Stimulated activated CD4-positive, alpha-beta T cell treated with anti-CD3 and anti-CD28 coated beads, Interleukin-1b, Interleukin-23, amount 100 ng/mL, for 4 hours (primary cell): ENCODE results near the gene ZNF800.
"Not testable (repeated sequence)": the region's sequence is repeated elsewhere in the genome, so short reads cannot be mapped to it uniquely, and the experiment has no call there.

Source experiments
- DNase-seq, 2 donors: peaks; one replicate each; pipeline ENCODE4 v3.0.0-alpha.2; 2020; ENCODE audit warnings: low read depth in 2 of 2

The ZNF800 gene, protein sequence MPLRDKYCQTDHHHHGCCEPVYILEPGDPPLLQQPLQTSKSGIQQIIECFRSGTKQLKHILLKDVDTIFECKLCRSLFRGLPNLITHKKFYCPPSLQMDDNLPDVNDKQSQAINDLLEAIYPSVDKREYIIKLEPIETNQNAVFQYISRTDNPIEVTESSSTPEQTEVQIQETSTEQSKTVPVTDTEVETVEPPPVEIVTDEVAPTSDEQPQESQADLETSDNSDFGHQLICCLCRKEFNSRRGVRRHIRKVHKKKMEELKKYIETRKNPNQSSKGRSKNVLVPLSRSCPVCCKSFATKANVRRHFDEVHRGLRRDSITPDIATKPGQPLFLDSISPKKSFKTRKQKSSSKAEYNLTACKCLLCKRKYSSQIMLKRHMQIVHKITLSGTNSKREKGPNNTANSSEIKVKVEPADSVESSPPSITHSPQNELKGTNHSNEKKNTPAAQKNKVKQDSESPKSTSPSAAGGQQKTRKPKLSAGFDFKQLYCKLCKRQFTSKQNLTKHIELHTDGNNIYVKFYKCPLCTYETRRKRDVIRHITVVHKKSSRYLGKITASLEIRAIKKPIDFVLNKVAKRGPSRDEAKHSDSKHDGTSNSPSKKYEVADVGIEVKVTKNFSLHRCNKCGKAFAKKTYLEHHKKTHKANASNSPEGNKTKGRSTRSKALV

DNA sequence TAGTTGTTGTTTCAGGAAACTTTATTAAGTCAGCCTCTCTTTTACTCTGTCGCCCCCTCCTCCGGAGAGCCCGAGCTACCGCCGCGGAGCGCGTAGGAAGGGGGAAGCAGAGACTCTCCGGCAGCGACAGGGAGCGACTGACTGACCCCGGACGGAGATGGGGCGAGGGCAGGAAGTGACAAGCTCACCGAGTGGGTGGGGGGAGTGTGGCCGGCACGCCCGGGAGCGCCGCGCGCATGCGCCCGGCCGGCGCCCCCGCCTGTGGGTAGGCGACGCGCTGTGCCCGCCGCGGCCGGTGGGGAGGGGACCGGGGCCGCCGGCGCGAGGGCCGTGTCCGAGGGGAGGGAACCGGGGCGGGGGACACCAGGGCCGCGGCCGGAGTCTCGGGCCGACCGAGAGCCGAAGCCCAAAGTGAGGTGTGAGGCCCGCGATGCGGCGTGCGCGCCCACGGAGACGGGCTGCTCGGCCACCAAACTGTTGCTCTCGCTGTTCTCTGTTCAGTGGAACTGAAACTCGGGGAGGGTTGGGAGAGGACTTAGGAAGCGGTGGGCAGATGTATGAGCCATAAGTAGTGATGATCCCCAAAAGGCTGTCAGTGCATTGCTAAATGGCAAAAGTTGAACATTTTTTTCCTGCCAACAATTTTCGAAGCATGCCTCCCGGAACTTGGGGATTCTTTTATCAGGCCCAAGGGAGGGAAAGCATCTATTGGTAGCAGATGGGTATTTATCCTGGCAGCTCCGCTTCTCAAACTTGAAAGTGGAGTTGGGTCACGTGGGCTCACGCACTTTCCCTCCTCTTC lies at the start of gene ZNF800:
TSS of gene ZNF800 (minus strand) at position 143 of the 802 bp plus-strand sequence. CDS start 1,151 bp downstream, outside the sequence.
- DNase-seq, result peak; percentile 78 to 81

DNA sequence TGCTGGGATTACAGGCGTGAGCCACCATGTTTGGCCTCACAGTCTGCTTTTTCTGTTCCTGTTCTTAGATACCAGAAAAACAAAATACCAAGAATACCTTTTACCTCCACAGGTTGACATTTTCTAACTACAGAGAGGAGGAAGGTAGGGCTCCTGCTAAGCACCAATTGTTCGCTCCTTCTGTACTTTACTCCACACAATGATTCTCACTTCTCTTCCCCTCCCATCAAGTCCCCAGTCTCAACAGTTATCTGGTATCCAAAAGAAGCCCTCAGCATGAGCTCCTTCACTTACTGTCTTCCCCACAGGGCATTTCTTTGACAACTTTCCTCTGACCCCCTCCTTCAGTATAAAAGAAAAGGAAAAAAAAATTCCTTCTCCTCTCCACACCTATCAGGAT lies 47.7 kb upstream of the ZNF800 start:
- no peak for DNase-seq

DNA sequence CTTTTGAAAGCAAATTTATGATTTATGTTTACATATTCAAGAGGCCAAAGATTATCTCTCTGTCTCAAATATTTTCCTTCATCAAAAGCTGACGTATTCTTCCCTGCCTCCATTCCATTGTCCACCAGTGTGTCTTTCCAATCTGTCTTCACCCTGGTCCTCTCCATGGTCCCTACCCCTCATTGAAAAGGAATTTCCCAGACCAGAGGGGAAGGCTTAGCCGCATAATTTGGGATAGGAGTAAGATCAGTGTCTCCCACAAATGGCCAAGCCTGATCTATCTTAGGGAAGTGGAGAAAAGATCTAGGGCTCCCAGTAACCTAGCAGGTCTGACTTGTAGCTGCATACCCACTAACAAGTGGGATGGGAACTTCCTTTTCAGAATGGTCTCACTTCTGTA lies 46.3 kb upstream of the ZNF800 start:
- DNase-seq, result no peak

DNA sequence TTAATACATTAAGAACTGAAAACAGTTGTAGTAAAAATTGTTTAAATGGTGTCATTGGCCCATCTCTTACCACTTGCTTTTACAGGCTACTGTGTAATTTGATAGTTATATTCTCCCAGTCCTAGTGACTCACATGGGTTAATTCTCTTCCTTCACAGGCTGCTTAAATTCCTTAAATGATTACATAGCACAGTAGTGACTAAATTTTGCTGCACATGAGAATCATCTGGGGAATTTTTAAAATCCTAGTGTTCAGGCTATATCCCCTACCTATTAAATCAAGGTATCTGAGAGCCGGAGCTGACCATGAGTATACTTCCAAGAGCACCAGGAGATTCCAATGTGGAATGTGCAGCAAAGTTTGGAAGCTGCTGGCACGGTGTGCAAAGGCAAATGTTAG lies 45.3 kb upstream of the ZNF800 start:
- DNase-seq, result no peak

DNA sequence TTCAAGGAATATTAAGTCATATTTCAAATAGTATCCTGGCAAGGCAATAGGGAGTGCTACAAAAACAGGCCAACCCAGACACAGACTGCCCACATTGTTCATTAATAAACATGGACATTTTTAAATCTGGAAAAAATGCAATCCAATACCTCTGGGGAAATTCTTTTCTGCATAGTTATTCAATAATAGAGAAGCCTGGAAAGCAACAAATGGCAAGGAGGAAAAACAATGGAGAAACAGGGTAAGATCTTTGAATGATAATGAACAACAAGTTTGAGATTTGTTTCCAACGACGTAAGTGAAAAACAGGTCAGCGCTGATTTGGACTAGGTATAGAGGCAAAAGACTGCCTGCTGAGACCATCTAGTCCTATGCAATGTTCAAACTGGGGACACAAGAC lies 44.7 kb upstream of the ZNF800 start:
- DNase-seq, result no peak

DNA sequence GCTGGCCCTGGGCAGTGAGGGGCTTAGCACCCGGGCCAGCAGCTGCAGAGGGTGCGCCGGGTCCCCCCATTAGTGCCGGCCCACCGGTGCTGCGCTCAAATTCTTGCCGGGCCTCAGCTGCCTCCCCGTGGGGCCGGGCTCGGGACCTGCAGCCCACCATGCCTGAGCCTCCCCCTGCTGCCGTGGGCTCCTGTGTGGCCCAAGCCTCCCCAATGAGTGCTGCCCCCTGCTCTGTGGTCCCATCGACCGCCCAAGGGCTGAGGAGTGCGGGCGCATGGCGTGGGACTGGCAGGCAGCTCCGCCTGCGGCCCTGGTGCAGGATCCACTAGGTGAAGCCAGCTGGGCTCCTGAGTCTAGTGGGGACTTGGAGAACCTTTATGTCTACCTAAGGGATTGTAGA lies 36.8 kb upstream of the ZNF800 start:
- DNase-seq, result not testable (repeated sequence)

DNA sequence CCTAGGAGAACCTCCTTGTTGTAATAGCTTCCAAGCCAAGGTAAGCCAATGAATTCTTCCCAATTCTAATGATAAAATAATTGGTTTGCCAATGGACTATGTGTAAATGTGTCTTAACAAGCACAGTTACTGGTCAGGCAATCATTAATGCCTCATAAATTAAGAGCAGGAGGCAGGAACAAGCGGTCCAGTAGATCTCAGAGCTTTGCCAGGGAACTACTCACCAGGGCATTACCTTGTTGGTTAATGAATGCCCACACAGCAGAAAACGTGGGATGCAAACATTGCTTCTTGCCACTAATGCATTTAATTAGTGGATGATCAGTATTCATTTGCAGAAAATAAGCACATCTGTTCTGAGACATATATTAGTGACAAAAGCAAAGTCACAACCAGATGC lies 26.7 kb upstream of the ZNF800 start:
- no peak for DNase-seq

DNA sequence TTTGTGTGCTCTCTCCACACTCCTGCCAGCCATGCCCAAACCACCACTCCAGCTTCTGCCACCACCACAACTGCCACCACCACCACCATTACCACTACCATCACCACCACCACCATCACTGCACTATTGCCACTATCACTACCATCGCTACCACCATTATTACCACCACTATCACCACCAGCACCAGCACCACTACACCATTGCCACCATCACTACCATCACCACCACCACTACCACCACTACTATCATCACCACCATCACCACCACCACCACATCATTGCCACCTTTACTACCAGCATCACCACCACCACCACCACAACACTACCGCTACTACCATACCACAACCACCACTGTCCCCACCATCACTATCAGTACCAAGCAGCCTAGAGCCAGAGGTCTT lies 26.0 kb upstream of the ZNF800 start:
- DNase-seq, result no peak

DNA sequence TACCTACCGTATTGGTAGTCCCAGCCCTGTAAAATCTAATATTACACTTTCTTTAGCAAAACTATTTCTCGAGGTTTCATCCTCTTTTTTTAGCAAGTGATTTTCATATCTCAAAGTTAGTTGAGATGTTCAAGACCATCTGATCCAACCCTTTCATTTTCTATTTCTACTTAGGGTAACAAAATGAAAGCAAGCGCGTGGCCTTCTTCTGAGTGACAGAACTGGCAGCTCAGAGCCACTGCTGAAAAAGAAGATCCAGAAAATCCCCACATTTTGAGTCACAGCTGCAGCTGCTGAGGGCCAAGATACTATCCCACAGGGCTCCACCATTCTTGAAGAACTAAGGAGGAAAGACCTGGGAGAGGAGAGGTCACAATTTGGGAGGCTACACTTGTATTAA lies 24.8 kb upstream of the ZNF800 start:
- no peak for DNase-seq

DNA sequence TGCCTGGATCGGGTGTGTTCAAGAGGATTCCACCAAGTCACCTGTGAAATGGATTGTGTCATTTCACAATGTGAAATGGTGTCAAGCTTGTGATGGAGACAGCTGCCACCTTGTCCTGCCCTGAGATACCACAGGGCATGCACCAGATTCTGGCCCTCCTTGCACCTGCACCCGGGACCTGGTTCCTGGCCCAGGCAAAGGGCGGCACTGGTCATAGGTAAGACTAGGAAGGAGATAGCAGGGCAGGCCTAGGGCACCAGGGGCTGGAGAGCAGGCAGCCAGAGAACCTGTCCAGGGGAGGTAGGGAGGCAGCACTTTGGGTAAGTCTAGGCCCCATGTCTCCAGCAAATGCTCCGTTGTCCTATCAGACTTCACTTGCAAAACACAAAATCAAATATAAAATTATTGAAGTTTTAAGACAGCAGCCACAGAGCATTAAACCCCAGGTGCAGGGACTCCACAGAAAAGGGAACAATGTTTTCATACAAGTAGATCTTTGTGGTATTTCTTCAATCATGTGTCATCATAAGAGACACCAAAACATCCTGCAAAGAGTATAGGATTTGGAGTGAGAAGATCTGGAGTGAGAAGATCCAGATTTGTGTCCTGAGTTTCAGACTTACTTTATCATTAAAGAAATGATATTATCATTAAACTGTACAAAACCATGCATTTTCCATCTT lies 22.7 kb upstream of the ZNF800 start:
- no peak for DNase-seq

DNA sequence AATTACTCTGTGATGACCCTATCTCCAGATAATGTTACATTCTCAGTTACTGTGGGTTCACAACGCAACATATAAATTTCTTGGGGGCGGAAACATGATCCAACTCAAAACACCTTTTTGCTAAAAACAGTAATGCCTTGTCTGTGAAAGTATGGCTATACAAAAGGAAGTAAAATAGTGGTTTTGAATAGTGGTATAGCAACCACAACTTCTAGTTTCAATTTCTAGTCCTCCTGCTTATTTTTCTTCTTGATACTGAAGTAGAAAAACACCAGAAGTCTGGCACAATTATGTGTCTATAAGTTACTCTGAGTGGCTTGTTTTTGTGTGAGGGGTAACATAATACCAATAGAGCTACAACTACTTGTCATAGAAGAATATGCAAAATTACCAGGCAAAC lies 21.5 kb upstream of the ZNF800 start:
- no peak for DNase-seq

DNA sequence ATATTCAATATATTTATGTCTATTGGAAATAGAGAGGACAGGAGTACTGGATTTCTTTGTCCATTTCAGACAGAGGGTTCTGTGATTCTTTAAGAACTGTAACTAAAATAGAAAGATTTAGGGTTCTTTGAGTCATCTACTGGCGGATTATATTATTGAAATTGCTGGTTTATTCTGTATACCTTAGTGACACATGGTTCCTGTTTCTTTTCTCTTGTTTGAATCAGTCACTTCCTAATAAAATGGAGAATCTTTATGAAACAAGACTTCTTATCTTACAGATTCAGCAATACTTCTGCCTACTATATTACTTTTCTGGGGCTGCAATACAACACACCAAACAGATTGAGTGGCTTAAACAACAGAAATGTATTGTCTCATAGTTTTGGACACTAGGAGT lies 20.8 kb upstream of the ZNF800 start:
- DNase-seq, result no peak

DNA sequence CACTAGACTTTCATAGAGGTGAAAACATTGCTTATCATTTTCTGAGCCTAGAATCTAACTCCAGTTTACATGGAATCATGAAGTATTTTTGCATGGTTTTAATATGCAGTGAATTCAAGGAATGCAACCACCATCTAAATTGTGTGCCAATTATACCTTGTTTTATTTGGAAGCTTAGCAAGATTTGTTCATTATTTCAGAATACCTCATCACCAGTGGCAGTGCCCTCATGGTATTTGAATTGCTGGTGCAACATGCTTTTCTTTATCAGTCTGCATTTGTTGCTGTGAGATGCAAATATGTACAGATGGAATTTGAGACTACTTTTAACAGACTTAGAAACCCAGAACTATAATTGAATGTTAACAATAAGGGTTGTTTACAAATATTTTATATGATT lies 18.7 kb upstream of the ZNF800 start:
- no peak for DNase-seq

DNA sequence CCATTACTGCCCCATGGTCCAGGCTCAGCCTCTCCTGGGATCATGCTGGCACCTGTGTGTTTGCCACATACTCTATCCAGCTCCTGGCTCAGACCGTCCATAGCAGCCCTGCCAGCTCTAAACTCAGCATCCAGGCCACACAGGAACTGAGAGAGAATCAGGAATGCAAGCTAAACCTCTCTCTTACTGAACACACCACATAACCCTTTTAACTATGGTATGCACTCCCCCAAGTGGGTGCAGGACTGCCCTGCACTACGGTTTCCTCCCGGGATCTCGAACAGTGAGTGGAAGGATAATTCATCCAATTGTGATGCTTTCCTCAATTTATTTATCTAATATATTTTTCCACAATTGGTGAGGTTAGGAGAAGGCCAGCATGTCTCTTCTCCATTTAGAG lies 17.1 kb upstream of the ZNF800 start:
- DNase-seq, result no peak

DNA sequence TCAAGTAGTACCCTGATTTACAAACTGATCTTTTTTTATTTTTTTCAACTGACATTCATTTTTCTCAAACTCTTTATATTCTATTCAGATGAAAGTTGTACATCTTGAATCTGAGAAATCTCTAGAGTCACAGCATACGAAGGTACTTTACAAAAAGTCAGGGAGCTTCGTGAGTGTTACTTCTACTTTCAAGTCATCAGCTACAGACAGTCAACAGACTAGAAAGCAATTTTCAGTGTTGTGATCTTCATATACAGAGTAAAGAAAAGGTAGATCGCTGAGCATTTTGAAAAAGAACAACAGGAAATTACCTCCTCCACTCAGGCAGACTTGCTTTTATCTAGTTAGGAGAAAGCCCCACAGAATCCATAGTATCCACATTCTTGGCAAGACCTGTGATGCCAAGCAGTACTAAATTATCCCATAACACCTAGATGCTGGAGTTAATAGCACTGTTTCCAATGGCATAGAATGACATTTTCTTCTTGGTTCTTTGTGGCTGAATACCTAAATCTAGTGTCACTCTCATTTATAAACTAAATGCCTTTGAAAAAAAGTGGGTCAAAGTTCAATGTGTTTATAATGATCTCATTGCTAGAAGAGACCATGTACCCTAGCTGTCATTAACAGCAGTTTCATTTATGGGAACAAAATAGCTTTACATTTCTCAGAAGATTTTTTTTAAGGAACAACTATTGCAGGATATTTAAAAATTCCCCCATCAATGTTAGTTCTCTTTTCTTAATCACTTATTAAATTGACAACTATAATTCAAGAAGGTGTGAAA lies 12.0 kb upstream of the ZNF800 start:
- no peak for DNase-seq

DNA sequence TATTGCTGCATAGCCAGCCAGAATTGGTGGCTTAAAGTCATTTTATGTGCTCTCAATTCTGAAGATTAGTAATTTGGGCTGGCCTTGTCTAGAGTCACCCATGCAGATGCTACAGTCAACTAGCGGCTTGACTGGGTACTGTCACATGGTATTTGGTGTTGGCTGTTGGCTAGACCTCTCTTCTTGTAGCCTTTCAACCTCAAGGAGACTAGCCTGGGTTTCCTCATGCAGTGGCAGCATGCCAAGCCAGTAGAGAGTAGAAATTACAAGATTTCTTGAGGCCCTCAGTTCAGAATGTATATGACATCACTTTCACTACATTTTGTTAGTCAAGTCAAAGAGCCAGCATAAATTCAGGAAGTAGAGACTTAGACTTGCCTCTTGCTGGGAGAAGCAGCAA lies 3.7 kb upstream of the ZNF800 start:
- DNase-seq, result no peak

DNA sequence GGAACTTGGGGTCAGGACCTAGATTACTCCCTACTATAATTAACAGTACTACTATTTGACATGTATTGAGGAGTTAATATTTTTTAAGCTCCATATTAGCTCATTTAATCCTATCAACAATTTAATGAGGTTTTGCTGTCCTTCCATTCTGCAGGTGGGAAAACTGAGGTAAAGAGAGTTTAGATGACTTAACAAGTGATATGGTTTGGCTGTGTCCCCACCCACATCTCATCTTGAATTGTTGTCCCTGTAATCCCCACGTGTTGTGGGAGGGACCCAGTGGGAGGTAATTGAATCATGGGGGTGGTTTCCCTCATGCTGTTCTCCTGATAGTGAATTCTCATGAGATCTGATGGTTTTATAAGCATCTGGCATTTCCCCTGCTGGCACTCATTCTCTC lies 2.6 kb upstream of the ZNF800 start:
- DNase-seq, result not testable (repeated sequence)

DNA sequence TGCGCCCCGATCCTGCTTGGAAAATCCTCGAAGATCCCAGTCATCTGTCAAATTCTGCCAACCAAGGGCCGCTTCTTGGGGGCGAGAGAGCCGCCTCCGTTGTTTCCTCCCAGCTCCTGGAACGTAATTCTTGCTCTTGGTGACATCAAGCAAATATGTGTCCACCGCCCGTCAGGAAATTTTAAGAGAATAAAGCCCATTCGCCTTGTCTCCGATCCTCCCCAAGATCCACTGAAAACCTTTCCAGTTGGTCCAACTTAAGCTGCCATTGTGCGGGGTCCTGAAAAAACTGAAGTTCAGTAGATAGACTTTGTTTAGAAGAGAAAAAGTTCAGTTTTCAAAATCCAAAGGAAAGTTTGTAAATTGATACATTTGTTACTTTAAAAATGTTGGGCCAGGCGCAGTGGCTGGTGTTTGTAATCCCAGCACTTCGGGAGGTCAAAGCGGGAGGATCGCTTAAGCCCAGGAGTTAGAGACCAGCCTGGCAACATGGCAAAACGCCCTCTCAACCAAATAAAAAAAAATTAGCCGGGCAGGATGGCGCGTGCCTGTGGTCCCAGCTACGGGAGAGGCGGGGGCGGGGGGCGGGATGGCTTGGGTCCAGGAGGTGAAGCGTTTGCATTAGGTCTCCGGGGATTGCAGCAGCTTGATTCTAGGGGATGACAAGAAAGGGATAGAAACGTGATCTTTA lies 1.0 kb upstream of the ZNF800 start:
- DNase-seq, result no peak

DNA sequence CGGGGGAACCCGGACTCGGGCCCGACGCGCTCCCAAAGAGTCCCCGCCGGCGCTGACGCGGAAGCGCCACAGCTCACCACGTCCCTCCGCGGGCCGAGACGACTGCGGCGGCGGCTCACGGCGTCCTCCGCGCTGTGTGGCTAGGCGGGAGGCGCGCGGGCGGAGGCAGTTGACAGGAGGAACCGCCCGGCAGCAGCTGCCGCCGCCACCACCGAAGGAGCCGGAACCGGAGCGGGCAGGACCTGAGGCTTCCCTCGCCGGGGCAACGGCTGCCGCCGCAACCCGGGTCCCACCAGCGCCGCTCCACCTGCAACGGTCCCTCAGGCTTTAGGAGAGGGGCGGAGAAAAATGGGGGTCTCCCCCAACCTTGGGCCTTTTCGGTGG lies 334 bp downstream of the ZNF800 start:
- peak; percentile 54 to 60 for DNase-seq

DNA sequence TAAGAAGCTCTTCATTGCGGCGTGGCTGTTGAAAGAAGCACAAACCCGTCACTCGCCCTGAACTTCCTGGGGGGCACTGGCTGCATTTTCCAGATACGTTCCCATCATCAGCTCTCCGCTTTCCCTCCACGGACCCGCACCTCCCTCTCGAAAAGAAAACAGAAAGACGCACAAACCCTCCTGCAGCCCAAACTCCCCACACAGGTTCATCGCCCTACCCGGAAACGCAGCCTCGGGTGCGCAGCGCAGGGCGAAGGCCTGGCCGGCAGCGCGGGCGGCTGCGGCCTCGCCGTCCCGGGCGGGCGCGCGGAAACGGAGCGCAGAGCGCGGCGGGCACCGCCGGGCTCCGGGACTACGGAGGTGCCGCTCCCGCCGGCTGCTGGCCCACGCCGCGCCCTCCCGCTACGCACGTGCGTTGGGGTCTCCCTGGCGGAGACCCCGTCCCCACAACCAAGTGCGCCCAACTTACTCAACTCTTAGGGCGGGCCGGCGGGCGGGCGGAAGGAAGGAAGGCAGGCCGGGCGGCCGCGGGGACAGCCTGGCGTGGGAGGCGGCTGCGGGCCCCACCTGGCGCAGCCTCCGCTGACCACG lies 822 bp downstream of the ZNF800 start:
- DNase-seq, result peak; percentile 31 to 41
